Measurements from ENCODE around the gene HNF1B.

The HNF1B gene

DNA sequence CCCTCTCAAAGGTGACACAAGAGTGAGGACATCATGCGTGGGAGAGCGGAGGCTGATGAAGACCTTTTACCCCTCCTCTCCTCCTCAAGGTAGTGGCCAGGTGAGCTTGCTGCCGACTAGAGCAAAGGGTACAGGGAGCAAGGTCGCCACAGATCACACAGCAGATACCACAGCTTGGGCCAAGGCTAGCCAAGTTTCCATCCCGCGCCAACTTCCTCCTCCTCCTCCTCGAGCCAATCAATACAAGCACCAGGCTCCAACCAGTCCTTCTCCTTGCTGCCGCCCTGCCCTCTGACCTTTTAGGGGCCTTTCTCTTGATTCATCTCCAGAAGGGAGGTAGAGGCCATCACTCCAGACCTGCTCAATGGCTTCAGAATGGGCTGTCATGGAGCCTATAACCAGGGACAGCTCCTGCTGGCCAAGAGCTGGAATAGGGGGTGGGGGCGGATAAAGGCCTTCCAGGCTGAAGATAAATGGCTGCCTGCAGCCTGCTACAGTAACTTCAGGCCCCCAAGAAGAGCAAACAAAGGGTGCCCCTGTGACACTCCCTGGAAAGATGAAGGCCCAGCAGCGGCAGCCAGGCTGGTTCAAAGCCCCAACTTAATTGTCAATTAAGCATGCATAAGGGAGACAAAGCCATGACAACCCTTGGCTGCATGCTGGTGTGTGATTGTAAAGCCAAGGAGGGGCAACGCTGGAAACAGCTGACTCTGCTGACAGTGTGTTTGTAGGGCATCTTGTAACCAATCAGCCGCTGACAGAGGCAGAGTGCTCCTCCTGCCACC is 17.8 kb downstream of the HNF1B start:
- POLR2A ChIA-PET: no interaction called here
- no peak for DNase-seq
- Histone ChIP-seq H3K4me3 (ENCODE audit: control insufficient read depth in 1 of 7, extremely low read depth in 1 of 7, insufficient read depth in 4 of 7, low read depth in 2 of 7, low read length in 6 of 7) (no peak overlapping the region), H3K27me3 (replicated peaks in 2 of 5; ENCODE audit: control insufficient read depth in 4 of 5, insufficient read depth in 5 of 5, low read length in 4 of 5) (peaks cover 0 to 6% (median 0%) of the 10 kb centered on the region in 5 experiments), H3K36me3 (ENCODE audit: control insufficient read depth in 4 of 4, insufficient read depth in 4 of 4, low read length in 3 of 4) (no peaks in the 10 kb centered on the region), H3K27ac (ENCODE audit: insufficient read depth in 1 of 2, low read depth in 1 of 2, low read length in 2 of 2, poor library complexity in 1 of 2, severe bottlenecking in 2 of 2) (no peak overlapping the region), H3K4me1 (ENCODE audit: control extremely low read depth in 1 of 4, control insufficient read depth in 4 of 4, insufficient read depth in 4 of 4, low read length in 3 of 4) (no peaks in the 10 kb centered on the region), H3K9me3 (ENCODE audit: control extremely low read depth in 1 of 5, control insufficient read depth in 4 of 5, insufficient read depth in 2 of 5, low read depth in 1 of 5, low read length in 4 of 5) (no peaks in the 10 kb centered on the region)
- CTCF ChIA-PET: interaction anchor here (1.0 kb wide), 1 partner anchor 9 kb away, joined by 5 read pairs; no protein-coding TSS in a partner anchor
- WGBS (ENCODE audit: insufficient coverage): 91% methylated on average over 9 of the region's 12 CpGs

DNA sequence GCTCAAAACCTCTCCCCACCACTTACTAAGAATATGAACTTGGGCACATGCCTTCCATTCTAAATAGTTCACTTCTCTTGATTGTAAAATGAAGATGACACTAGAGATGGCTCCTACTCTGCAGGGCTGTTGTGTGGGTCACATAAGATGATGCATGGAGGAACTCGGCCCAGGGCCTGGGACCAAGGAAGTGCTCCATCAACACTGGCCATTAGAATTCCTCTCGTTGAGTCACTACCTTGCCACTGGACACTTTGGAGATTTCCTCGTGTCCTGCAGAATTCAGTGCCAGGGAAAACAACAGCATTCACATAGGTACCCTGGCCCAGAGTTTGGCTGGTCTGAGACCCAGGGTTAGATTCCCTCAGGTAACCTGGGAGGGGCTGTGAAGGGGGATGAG is 18.6 kb downstream of the HNF1B start:
- Histone ChIP-seq H3K9me3 (ENCODE audit: control extremely low read depth in 1 of 5, control insufficient read depth in 4 of 5, insufficient read depth in 2 of 5, low read depth in 1 of 5, low read length in 4 of 5) (no peaks in the 10 kb centered on the region), H3K36me3 (ENCODE audit: control insufficient read depth in 4 of 4, insufficient read depth in 4 of 4, low read length in 3 of 4) (no peaks in the 10 kb centered on the region), H3K4me1 (ENCODE audit: control extremely low read depth in 1 of 4, control insufficient read depth in 4 of 4, insufficient read depth in 4 of 4, low read length in 3 of 4) (no peaks in the 10 kb centered on the region), H3K27ac (ENCODE audit: insufficient read depth in 1 of 2, low read depth in 1 of 2, low read length in 2 of 2, poor library complexity in 1 of 2, severe bottlenecking in 2 of 2) (no peak overlapping the region), H3K27me3 (replicated peaks in 2 of 5; ENCODE audit: control insufficient read depth in 4 of 5, insufficient read depth in 5 of 5, low read length in 4 of 5) (peaks cover 0 to 8% (median 0%) of the 10 kb centered on the region in 5 experiments), H3K4me3 (ENCODE audit: control insufficient read depth in 1 of 7, extremely low read depth in 1 of 7, insufficient read depth in 4 of 7, low read depth in 2 of 7, low read length in 6 of 7) (no peak overlapping the region)
- CTCF ChIA-PET: no interaction called here
- DNase-seq: no peak
- 93% methylated on average over 2 of the region's 3 CpGs for WGBS (ENCODE audit: insufficient coverage)
- POLR2A ChIA-PET: no interaction called here

DNA sequence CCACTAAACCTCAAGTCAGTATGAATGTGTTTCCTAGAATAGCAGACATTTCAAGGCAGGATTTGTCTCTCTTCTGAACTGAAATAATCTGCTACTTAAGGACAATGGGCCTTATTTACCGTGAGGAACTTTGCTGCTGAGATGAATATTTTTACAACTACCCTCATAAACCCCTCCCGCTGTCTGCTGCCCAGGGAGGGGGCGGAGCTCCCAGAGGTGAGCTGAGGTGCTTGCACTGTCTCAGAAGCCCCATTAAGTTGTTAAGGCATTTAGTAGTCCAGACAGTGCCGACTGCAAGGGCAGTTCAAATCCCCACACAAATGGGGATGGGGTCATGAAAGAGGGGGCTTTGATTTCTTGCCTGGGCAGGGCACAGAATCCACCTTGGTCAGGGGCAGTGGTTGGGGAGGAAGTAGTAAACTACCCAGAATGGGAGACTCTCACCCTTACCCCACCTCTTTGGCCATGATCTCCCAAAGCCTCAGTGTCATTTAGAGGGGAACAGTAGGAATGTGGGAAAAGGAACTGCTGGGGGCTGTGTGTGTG is 19.2 kb downstream of the HNF1B start:
- DNase-seq: no peak
- Histone ChIP-seq H3K4me1 (ENCODE audit: control extremely low read depth in 1 of 4, control insufficient read depth in 4 of 4, insufficient read depth in 4 of 4, low read length in 3 of 4) (no peaks in the 10 kb centered on the region), H3K27me3 (replicated peaks in 2 of 5; ENCODE audit: control insufficient read depth in 4 of 5, insufficient read depth in 5 of 5, low read length in 4 of 5) (peaks cover 0 to 9% (median 0%) of the 10 kb centered on the region in 5 experiments), H3K27ac (ENCODE audit: insufficient read depth in 1 of 2, low read depth in 1 of 2, low read length in 2 of 2, poor library complexity in 1 of 2, severe bottlenecking in 2 of 2) (no peak overlapping the region), H3K4me3 (ENCODE audit: control insufficient read depth in 1 of 7, extremely low read depth in 1 of 7, insufficient read depth in 4 of 7, low read depth in 2 of 7, low read length in 6 of 7) (no peak overlapping the region), H3K9me3 (ENCODE audit: control extremely low read depth in 1 of 5, control insufficient read depth in 4 of 5, insufficient read depth in 2 of 5, low read depth in 1 of 5, low read length in 4 of 5) (no peaks in the 10 kb centered on the region), H3K36me3 (ENCODE audit: control insufficient read depth in 4 of 4, insufficient read depth in 4 of 4, low read length in 3 of 4) (no peaks in the 10 kb centered on the region)
- POLR2A ChIA-PET: no interaction called here
- CTCF ChIA-PET: interaction anchor here (1.0 kb wide), 1 partner anchor 24 kb away, joined by 4 read pairs; no protein-coding TSS in a partner anchor
- WGBS (ENCODE audit: insufficient coverage): 82% methylated on average over 3 of the region's 4 CpGs

DNA sequence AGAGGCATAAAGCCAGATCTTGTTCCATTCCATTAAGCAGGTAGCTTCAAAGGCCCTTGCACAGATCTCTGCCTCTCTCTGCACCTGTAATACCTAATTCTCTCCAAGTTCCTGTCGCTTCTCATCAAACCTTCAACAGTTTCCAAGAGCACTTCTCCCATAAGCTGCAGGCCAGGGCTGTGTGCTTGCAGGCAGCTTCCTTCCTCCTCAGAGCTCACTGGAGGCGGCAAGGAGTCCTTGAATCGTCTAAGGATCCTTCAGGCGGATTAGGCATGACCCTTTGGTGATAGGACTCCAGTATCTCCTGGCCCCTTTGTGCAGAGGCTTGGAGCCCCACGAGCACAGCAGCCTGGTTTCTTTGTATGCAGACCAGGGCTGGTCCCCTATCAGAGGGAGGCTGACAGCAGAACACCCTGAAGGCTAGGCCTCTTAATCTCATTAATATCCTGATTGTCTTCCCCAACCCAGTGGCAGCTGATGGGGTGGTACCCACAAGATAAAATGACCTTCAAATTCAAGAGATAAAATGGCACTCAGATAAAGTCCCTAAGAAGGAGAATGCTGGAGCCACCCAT is 19.8 kb downstream of the HNF1B start:
- Histone ChIP-seq H3K27ac (ENCODE audit: insufficient read depth in 1 of 2, low read depth in 1 of 2, low read length in 2 of 2, poor library complexity in 1 of 2, severe bottlenecking in 2 of 2) (no peak overlapping the region), H3K4me3 (ENCODE audit: control insufficient read depth in 1 of 7, extremely low read depth in 1 of 7, insufficient read depth in 4 of 7, low read depth in 2 of 7, low read length in 6 of 7) (no peak overlapping the region), H3K27me3 (replicated peaks in 2 of 5; ENCODE audit: control insufficient read depth in 4 of 5, insufficient read depth in 5 of 5, low read length in 4 of 5) (peaks cover 0 to 10% (median 0%) of the 10 kb centered on the region in 5 experiments), H3K4me1 (ENCODE audit: control extremely low read depth in 1 of 4, control insufficient read depth in 4 of 4, insufficient read depth in 4 of 4, low read length in 3 of 4) (no peaks in the 10 kb centered on the region), H3K9me3 (ENCODE audit: control extremely low read depth in 1 of 5, control insufficient read depth in 4 of 5, insufficient read depth in 2 of 5, low read depth in 1 of 5, low read length in 4 of 5) (no peaks in the 10 kb centered on the region), H3K36me3 (ENCODE audit: control insufficient read depth in 4 of 4, insufficient read depth in 4 of 4, low read length in 3 of 4) (no peaks in the 10 kb centered on the region)
- POLR2A ChIA-PET: no interaction called here
- no peak for DNase-seq
- CTCF ChIA-PET: interaction anchor here (1.0 kb wide), 1 partner anchor 24 kb away, joined by 4 read pairs; no protein-coding TSS in a partner anchor
- WGBS (ENCODE audit: insufficient coverage): 69% methylated on average over 4 of the region's 5 CpGs

DNA sequence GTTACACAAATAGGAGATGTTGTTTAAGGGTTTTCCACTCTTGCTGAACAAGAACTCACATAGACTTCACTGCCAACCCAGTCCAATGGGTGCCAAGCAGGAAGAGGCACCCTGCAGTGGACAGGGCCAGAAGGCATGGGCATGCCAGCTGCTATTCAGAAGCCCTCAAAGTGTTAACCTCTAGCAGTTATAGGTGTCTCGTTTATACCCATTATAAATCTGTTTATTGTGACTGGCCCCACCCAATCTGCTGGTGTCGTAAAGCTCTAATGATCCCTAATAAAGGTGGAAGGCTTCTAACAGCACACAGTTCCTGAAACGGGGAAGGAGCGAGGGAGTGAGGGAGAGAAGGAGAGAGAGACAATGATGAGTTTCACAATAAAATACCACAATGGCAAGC is 23.9 kb downstream of the HNF1B start:
- H3K27me3 ChIP-seq (replicated peaks in 2 of 5; ENCODE audit: control insufficient read depth in 4 of 5, insufficient read depth in 5 of 5, low read length in 4 of 5): peaks cover 0 to 13% (median 3%) of the 10 kb centered on the region in 5 experiments
- H3K27ac ChIP-seq (ENCODE audit: insufficient read depth in 1 of 2, low read depth in 1 of 2, low read length in 2 of 2, poor library complexity in 1 of 2, severe bottlenecking in 2 of 2): no peak overlapping the region
- DNase-seq: no peak
- ChIA-PET CTCF (no interaction called here), POLR2A (no interaction called here)
- no peaks in the 10 kb centered on the region for H3K9me3 ChIP-seq (ENCODE audit: control extremely low read depth in 1 of 5, control insufficient read depth in 4 of 5, insufficient read depth in 2 of 5, low read depth in 1 of 5, low read length in 4 of 5)
- H3K36me3 ChIP-seq (ENCODE audit: control insufficient read depth in 4 of 4, insufficient read depth in 4 of 4, low read length in 3 of 4): no peaks in the 10 kb centered on the region
- no peak overlapping the region for H3K4me3 ChIP-seq (ENCODE audit: control insufficient read depth in 1 of 7, extremely low read depth in 1 of 7, insufficient read depth in 4 of 7, low read depth in 2 of 7, low read length in 6 of 7)
- WGBS (ENCODE audit: insufficient coverage): no CpG with 5 or more reads among the region's 4 CpGs
- H3K4me1 ChIP-seq (ENCODE audit: control extremely low read depth in 1 of 4, control insufficient read depth in 4 of 4, insufficient read depth in 4 of 4, low read length in 3 of 4): no peaks in the 10 kb centered on the region

DNA sequence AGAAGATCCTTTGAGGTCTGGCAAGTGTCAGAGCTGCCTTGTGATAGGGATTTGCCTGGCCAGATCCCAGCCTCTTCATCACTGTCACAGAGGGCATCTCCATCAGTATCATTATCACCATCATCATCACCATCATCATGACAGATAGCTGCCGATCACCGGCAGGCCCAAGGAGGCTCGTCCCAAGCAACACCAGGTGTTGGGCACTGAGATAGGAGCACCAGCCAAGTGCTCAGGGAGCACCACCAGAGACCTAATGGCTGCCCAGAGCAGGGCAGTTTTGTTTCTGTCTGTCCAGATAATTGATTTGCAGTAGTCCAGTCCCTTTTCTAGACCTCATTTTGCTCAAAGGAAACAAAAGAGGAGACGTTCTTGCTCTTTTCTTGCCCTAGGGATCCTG is 25.0 kb downstream of the HNF1B start:
- H3K4me3 ChIP-seq (ENCODE audit: control insufficient read depth in 1 of 7, extremely low read depth in 1 of 7, insufficient read depth in 4 of 7, low read depth in 2 of 7, low read length in 6 of 7): no peak overlapping the region
- CTCF ChIA-PET: no interaction called here

More for the DNA sequence above, 25.0 kb downstream of the HNF1B start:
- 96% methylated on average over 3 of the region's 4 CpGs for WGBS (ENCODE audit: insufficient coverage)
- Histone ChIP-seq H3K4me1 (ENCODE audit: control extremely low read depth in 1 of 4, control insufficient read depth in 4 of 4, insufficient read depth in 4 of 4, low read length in 3 of 4) (no peaks in the 10 kb centered on the region), H3K9me3 (ENCODE audit: control extremely low read depth in 1 of 5, control insufficient read depth in 4 of 5, insufficient read depth in 2 of 5, low read depth in 1 of 5, low read length in 4 of 5) (no peaks in the 10 kb centered on the region), H3K27me3 (replicated peaks in 2 of 5; ENCODE audit: control insufficient read depth in 4 of 5, insufficient read depth in 5 of 5, low read length in 4 of 5) (peaks cover 0 to 20% (median 3%) of the 10 kb centered on the region in 5 experiments), H3K27ac (ENCODE audit: insufficient read depth in 1 of 2, low read depth in 1 of 2, low read length in 2 of 2, poor library complexity in 1 of 2, severe bottlenecking in 2 of 2) (no peak overlapping the region), H3K36me3 (ENCODE audit: control insufficient read depth in 4 of 4, insufficient read depth in 4 of 4, low read length in 3 of 4) (no peaks in the 10 kb centered on the region)
- DNase-seq: no peak
- POLR2A ChIA-PET: no interaction called here
